Iris pigment epithelial cell (primary cell): ENCODE results near the gene KDM2B.
A peak's percentile ranks its signal among the peaks of the same experiment; 100 is the strongest.

Experiments used
- DNase-seq: peaks from one replicate; pipeline ENCODE4 v3.0.0-alpha.2; 2011; ENCODE audit warnings: low read depth

KDM2B gene

GRCh38 chr12:121430833-121431415 is 149.9 kb downstream of the KDM2B start:
- no peak for DNase-seq

GRCh38 chr12:121428883-121429282 is 151.9 kb downstream of the KDM2B start:
- peak; percentile 74 for DNase-seq

DNA sequence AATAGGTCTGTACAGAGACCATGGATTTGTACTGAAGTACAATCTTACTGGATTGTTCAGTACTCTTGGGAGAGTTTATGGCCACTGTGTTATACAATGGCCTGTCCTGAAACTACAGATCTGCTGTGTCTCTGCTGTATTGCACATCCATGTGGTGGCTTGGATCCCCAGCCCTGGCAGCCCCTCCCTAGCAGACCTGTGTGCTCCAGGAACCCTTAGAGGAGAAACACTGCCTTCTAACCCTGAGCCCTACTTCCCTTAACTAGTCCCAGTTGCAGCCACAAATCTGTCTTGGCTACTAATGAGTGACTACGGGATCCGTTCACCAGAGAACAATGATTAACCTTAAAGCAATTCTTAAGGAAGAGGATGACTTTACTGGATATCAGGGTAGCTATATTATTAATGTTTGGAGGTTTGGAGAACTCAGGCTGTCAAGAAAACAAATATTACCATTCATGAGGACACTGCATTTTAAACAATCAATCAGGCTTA is 153.2 kb downstream of the KDM2B start:
- no peak for DNase-seq

GRCh38 chr12:121424624-121424975 is 156.2 kb downstream of the KDM2B start:
- no peak for DNase-seq

DNA sequence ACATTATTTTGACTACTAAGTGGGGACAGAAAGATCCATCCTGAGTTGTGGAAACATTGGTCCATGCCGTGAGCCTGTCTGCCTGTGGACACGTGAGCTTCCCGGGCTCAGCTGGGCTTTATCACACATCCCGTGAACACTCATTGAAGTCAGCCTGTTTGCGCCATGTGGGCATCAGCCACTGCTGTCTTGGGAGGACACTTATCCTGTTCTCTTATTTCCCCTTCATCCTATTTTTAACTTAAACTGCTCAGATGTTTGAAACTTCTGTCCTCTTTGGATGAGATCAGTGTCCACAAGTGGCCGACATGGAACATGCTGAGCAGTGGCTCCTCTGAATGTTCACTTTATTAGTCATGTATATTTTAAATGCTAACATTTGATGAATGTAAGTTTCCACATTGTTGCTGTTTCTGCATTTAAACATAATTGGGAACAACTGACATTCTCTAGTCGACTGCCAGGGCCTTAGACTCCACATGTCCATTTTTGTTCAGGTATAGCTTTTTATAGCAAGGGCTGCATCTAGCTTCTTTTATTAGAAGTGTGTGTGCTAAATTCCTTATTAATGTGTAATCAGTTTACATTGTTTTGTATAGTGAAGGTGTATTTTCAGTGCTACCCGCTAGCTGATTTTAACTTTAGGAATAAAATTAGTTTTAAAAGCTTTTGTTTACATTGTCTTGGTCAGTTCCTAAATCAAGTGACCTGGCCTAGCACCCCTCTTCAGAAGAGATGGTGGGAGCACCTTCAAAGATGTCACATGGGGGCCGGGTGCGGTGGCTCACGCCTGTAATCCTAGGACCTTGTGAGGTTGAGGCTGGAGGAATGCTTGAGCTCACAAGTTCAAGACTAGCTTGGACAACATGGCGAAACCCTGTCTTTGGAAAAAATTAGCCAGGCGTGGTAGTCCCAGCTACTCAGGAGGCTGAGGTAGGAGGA is 156.9 kb downstream of the KDM2B start:
- no peak for DNase-seq

- no peak for DNase-seq
Observed at GRCh38 chr12:121423253-121423652, 157.6 kb downstream of the KDM2B start.

DNA sequence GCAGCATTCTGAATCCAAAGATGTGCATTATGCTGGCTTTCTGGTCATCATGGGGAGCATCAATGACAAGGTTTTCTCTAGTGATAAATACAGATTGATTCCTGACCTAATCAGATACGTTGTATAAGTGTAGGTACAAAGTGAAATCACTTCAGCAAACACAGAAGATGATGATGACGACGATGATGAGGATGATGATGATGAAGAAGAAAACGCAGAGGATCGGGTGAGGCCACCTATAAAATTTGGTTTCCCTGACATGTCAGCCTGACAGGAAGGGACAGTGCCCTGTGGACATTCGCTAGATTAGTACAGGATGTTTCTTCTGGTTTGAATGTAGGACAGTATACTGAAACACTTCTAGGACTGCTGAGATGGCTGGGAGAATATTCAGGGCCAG is 160.7 kb downstream of the KDM2B start:
- no peak for DNase-seq

GRCh38 chr12:121417847-121418246 is 163.0 kb downstream of the KDM2B start:
- no peak for DNase-seq

GRCh38 chr12:121413917-121414316 is 166.9 kb downstream of the KDM2B start:
- DNase-seq = no peak

DNA sequence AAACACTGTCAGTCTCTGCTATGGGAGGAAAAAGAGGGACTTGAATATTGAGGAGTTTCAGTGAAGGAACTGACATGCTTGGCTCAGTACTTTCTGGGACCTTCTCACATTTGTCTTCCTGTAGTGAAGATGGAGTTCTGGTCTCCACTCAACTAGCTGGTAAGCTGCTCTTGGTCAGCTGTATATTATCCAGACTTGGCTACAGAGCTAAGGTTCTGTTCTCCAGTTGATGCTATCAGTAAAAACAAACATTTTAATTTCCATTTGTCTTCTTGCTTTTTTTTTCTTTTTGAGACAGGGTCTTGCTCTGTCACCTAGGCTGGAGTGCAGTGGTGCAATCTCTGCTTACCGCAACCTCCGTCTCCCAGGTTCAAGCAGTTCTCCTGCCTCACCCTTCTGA is 175.6 kb downstream of the KDM2B start:
- DNase-seq = no peak

DNA sequence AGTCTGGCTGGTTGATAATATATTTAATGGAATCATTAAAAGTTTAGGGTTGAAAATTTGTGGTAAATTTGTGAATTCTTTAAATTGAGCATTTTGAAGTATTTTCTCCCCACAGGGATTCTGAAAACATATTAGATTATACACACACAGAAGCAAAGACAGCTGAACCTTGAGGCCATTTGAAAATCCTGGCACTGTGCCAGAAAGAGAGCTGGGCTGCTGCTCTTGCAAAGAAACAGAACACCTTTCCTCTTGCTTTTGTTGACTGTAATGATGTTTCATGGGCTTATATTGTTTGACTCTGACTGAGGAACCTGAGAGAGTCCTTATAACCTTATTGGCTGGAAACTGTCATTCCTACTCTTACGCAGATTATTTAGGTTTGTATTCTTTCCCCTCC is 176.1 kb downstream of the KDM2B start:
- DNase-seq = peak; percentile 34

GRCh38 chr12:121403721-121404120 is 177.1 kb downstream of the KDM2B start:
- no peak for DNase-seq

GRCh38 chr12:121400332-121401139 is 180.3 kb downstream of the KDM2B start:
- DNase-seq = peak; percentile 38

- DNase-seq = peak; percentile 98
Observed at GRCh38 chr12:121399391-121400331, 181.2 kb downstream of the KDM2B start, which contains the start of gene RNF34. Gene RNF34, plus strand, starts transcription at chr12:121400118. Its CDS starts 95 bp downstream, at chr12:121400213.

DNA sequence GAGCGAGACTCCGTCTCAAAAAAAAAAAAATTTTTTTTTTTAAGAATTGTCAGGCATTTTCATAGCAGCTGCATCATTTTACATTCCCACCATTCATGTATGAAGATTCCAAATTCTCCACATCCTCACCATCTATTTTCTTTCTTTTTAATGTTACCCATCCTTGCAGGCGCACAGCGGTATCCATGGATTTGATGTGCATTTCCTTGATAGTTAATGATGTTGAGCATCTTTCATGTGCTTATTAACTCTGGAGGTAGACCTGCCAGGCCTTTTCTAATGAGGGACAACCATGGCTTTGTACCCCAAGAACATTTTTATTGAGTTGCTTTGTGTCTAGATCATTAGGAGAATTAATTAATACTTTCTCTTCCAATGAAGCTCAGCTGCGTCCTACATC is 182.5 kb downstream of the KDM2B start:
- no peak for DNase-seq

- DNase-seq = no peak
Observed at GRCh38 chr12:121397521-121397920, 183.3 kb downstream of the KDM2B start.

- DNase-seq = no peak
Observed at GRCh38 chr12:121392325-121392716, 188.5 kb downstream of the KDM2B start.

GRCh38 chr12:121391619-121392324 is 189.1 kb downstream of the KDM2B start:
- peak; percentile 83 for DNase-seq

DNA sequence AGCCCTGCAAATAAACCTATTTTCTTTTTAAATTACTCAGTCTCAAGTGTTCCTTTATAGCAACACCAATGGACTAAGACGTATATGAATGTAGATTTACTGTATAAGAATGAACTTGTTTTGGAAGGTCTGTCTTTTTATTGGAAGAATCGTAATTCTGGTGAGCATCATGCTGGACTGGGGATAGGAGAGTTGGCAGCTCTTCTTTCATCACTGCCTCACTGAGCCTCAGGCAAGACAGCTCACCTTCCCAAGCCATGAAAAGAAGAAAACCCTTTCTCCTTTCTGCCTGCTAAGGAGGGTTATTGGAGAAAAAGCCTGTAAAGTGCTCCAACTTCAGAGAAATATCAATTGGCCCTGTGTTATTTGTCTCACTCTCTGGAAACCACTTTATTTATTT is 190.0 kb downstream of the KDM2B start:
- DNase-seq = no peak

GRCh38 chr12:121388421-121388981 is 192.3 kb downstream of the KDM2B start:
- DNase-seq = peak; percentile 79
